Liver (tissue), 9 donors: ENCODE results near the gene INPP5A. TPM values are rescaled to one million over a fixed set of nuclear protein-coding genes. Genes with fewer than 3 reads are reported as not detected.

Experiments
- DNase-seq: peaks from one replicate; pipeline ENCODE4 v3.0.0-alpha.2; 2017; ENCODE audit warnings: low spot score
- H3K27ac ChIP-seq, 2 donors: one replicate each; pipeline ENCODE4 v1.7.0; 2013; ENCODE audit warnings: inconsistent platforms in 2 of 2, low read length in 2 of 2, control low read depth in 1 of 2, low read depth in 1 of 2, mild to moderate bottlenecking in 1 of 2
- H3K27me3 ChIP-seq, 4 donors: one replicate each; pipeline versions ENCODE4 v1.6.1 to v1.7.0; 2013; ENCODE audit warnings: low read length in 3 of 4, inconsistent platforms in 1 of 4, mild to moderate bottlenecking in 1 of 4, moderate library complexity in 1 of 4; ENCODE audit not compliant: control insufficient read depth in 4 of 4, insufficient read depth in 4 of 4
- H3K36me3 ChIP-seq, 4 donors: one replicate each; pipeline versions ENCODE4 v1.6.1 to v1.7.0; 2013; ENCODE audit warnings: low read length in 3 of 4, mild to moderate bottlenecking in 3 of 4, low read depth in 1 of 4, moderate library complexity in 1 of 4; ENCODE audit not compliant: control insufficient read depth in 4 of 4, insufficient read depth in 3 of 4
- H3K4me1 ChIP-seq, 4 donors: one replicate each; pipeline versions ENCODE4 v1.6.1 to v1.7.0; 2013; ENCODE audit warnings: low read length in 3 of 4, mild to moderate bottlenecking in 3 of 4, moderate library complexity in 1 of 4; ENCODE audit not compliant: control insufficient read depth in 4 of 4, insufficient read depth in 4 of 4
- H3K4me3 ChIP-seq, 3 donors: one replicate each; pipeline versions ENCODE4 v1.6.1 to v1.7.0; 2013; ENCODE audit warnings: low read length in 3 of 3, control low read depth in 1 of 3, low read depth in 1 of 3, mild to moderate bottlenecking in 1 of 3
- H3K9ac ChIP-seq, 2 donors: one replicate each; pipeline ENCODE4 v1.7.0; 2013; ENCODE audit warnings: low read length in 2 of 2, mild to moderate bottlenecking in 2 of 2, moderate library complexity in 2 of 2, control low read depth in 1 of 2, low read depth in 1 of 2
- H3K9me3 ChIP-seq, 4 donors: one replicate each; pipeline versions ENCODE4 v1.6.1 to v1.7.0; 2013; ENCODE audit warnings: low read length in 3 of 4; ENCODE audit not compliant: control insufficient read depth in 4 of 4
- CTCF ChIP-seq: fragments of 150-350 bp; IDR thresholded peaks from 2 replicates; pipeline ENCODE4 v1.5.1; 2017; ENCODE audit warnings: improper control_type of control experiment, low read depth, low read length; ENCODE audit not compliant: missing input control
- EGR1 ChIP-seq, 2 donors: IDR thresholded peaks; 2 replicates each; pipeline ENCODE4 v1.6.1; 2016 to 2018; ENCODE audit warnings: antibody characterized with exemption in 2 of 2, low read depth in 2 of 2
- FOXA1 ChIP-seq: IDR thresholded peaks from 2 replicates; pipeline ENCODE4 v1.6.1; 2016; ENCODE audit warnings: antibody characterized with exemption
- FOXA2 ChIP-seq: IDR thresholded peaks from 2 replicates; pipeline ENCODE4 v1.6.1; 2016; ENCODE audit warnings: antibody characterized with exemption
- GABPA ChIP-seq, 2 donors: IDR thresholded peaks in 1 of 2; conservative IDR thresholded peaks in 1 of 2; 2 replicates each; pipeline ENCODE4 v1.6.1; 2016; ENCODE audit warnings: antibody characterized with exemption in 2 of 2, mild to moderate bottlenecking in 1 of 2, moderate library complexity in 1 of 2
- HNF4A ChIP-seq, 2 donors: conservative IDR thresholded peaks; 2 replicates each; pipeline ENCODE4 v1.6.1; 2016; ENCODE audit warnings: antibody characterized with exemption in 2 of 2, mild to moderate bottlenecking in 2 of 2
- HNF4G ChIP-seq: IDR thresholded peaks from 2 replicates; pipeline ENCODE4 v1.6.1; 2016; ENCODE audit warnings: antibody characterized with exemption
- JUND ChIP-seq, 2 donors: IDR thresholded peaks; 2 replicates each; pipeline ENCODE4 v1.6.1; 2016; ENCODE audit warnings: antibody characterized with exemption in 2 of 2
- NR2F2 ChIP-seq: IDR thresholded peaks from 2 replicates; pipeline ENCODE4 v1.6.1; 2016; ENCODE audit warnings: antibody characterized with exemption
- RAD21 ChIP-seq, 2 donors: IDR thresholded peaks; 2 replicates each; pipeline ENCODE4 v1.6.1; 2016; ENCODE audit warnings: antibody characterized with exemption in 2 of 2, mild to moderate bottlenecking in 2 of 2
- REST ChIP-seq: IDR thresholded peaks from 2 replicates; pipeline ENCODE4 v1.6.1; 2016; ENCODE audit warnings: antibody characterized with exemption, mild to moderate bottlenecking
- RXRA ChIP-seq, 2 donors: IDR thresholded peaks; 2 replicates each; pipeline ENCODE4 v1.6.1; 2017 to 2018; ENCODE audit warnings: antibody characterized with exemption in 2 of 2, mild to moderate bottlenecking in 1 of 2
- SP1 ChIP-seq: IDR thresholded peaks from 2 replicates; pipeline ENCODE4 v1.6.1; 2018; ENCODE audit warnings: antibody characterized with exemption, mild to moderate bottlenecking
- TAF1 ChIP-seq: conservative IDR thresholded peaks from 2 replicates; pipeline ENCODE4 v1.6.1; 2016; ENCODE audit warnings: antibody characterized with exemption, mild to moderate bottlenecking
- YY1 ChIP-seq: IDR thresholded peaks from 2 replicates; pipeline ENCODE4 v1.6.1; 2016; ENCODE audit warnings: antibody characterized with exemption, mild to moderate bottlenecking
- ZBTB33 ChIP-seq: IDR thresholded peaks from 2 replicates; pipeline ENCODE4 v1.6.1; 2016; ENCODE audit warnings: antibody characterized with exemption
- WGBS: extraction: QIAGEN DNeasy Blood & Tissue Kit; methylation state at CpG from one replicate; pipeline ENCODE4 v1.1.7; 2013; 5-methylcytosine and 5-hydroxymethylcytosine counted together
- polyA plus RNA-seq, 2 donors: library from polyadenylated mRNA; stranded (reverse) in 1 of 2; unstranded in 1 of 2; fragments of 200-250 nt in 1 of 2; fragments of >200 nt in 1 of 2; fragmentation: Nextera tagmentation in 1 of 2; extraction: Ambion mirVana in 1 of 2; gene quantifications; one replicate each; pipeline versions ENCODE4 v1.2.1 to v1.2.3, GENCODE V29; 2013 to 2015
- total RNA-seq, 2 donors: library from RNA; depleted of rRNA; stranded (reverse); fragments of >200 nt; gene quantifications; one replicate each; pipeline ENCODE4 v1.2.3, GENCODE V29; 2014
- TF ChIP-seq, protein P1 (sequence below): IDR thresholded peaks from 2 replicates; pipeline ENCODE4 v1.6.1; 2016; ENCODE audit warnings: antibody characterized with exemption
- TF ChIP-seq, protein P2 (sequence below): IDR thresholded peaks from 2 replicates; pipeline ENCODE4 v1.6.1; 2016; ENCODE audit warnings: antibody characterized with exemption
- donor health status: healthy.
- donor health status: healthy.
- donor health status: healthy.
- donor health status: healthy.
- donor health status: healthy.

The INPP5A gene
- total and polyA plus RNA-seq, 4 donors, result 4.3 to 26.5 (median 10.9) TPM

- H3K27ac ChIP-seq, result no peak overlapping the region
Measured at GRCh38 chr10:132632851-132633684, 95.5 kb downstream of the INPP5A start.

More at GRCh38 chr10:132632851-132633684, 95.5 kb downstream of the INPP5A start:
- DNase-seq, result no peak
- Histone ChIP-seq H3K9me3 (no peaks in the 10 kb centered on the region), H3K4me1 (peaks cover 1 to 16% (median 7%) of the 10 kb centered on the region in 4 donors), H3K27me3 (no peaks in the 10 kb centered on the region), H3K36me3 (no peaks in the 10 kb centered on the region), H3K9ac (no peak overlapping the region), H3K4me3 (no peak overlapping the region)
- no peak for TF ChIP-seq TAF1
- TF ChIP-seq, protein P1, sequence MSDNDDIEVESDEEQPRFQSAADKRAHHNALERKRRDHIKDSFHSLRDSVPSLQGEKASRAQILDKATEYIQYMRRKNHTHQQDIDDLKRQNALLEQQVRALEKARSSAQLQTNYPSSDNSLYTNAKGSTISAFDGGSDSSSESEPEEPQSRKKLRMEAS, result no peak
- TF ChIP-seq HNF4G, result no peak
- no peak for TF ChIP-seq YY1
- no peak for TF ChIP-seq SP1
- TF ChIP-seq FOXA2, result no peak
- TF ChIP-seq CTCF, result no peak
- TF ChIP-seq FOXA1, result no peak
- TF ChIP-seq REST, result no peak
- no peak for TF ChIP-seq RXRA (IDR thresholded peaks at IDR 0.05)
- no peak for TF ChIP-seq GABPA (IDR thresholded peaks at IDR 0.05 in 1 of 2, conservative IDR thresholded peaks at IDR 0.05 in 1 of 2)
- no peak for TF ChIP-seq EGR1 (IDR thresholded peaks at IDR 0.05; ENCODE audit: low read depth in 2 of 2)
- TF ChIP-seq NR2F2, result no peak
- no peak for TF ChIP-seq JUND (IDR thresholded peaks at IDR 0.05)
- TF ChIP-seq ZBTB33, result no peak
- TF ChIP-seq HNF4A (conservative IDR thresholded peaks at IDR 0.05), result no peak
- TF ChIP-seq RAD21 (IDR thresholded peaks at IDR 0.05), result no peak
- TF ChIP-seq, protein P2, sequence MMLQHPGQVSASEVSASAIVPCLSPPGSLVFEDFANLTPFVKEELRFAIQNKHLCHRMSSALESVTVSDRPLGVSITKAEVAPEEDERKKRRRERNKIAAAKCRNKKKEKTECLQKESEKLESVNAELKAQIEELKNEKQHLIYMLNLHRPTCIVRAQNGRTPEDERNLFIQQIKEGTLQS, result no peak
- 92% methylated on average over 19 of the region's 19 CpGs for WGBS
